K562 (cell line): ENCODE data around the gene TTC13. TPM values are rescaled to one million over a fixed set of nuclear protein-coding genes. Genes with fewer than 3 reads are reported as not detected.

Experiments used
- COPS2 ChIP-seq: fragments of 450-650 bp; conservative IDR thresholded peaks from 2 replicates; pipeline ENCODE4 v1.6.1; 2016; ENCODE audit warnings: mild to moderate bottlenecking, moderate library complexity
- CREB3 ChIP-seq: fragments of 450-650 bp; conservative IDR thresholded peaks from 2 replicates; pipeline ENCODE4 v1.6.1; 2016; ENCODE audit warnings: missing genetic modification characterization, low read depth, mild to moderate bottlenecking, missing compliant biosample characterization, moderate library complexity
- EP400 ChIP-seq: fragments of 450-650 bp; IDR thresholded peaks from 2 replicates; pipeline ENCODE4 v1.6.1; 2017; ENCODE audit warnings: antibody characterized with exemption, mild to moderate bottlenecking, moderate library complexity
- FOS ChIP-seq: IDR thresholded peaks from 3 replicates; pipeline ENCODE4 v1.6.1; 2011; ENCODE audit not compliant: insufficient read length; ENCODE audit errors: extremely low read depth
- HDAC8 ChIP-seq: fragments of 450-650 bp; IDR thresholded peaks from 2 replicates; pipeline ENCODE4 v1.6.1; 2016; ENCODE audit warnings: mild to moderate bottlenecking, missing genetic modification characterization, moderate library complexity, missing compliant biosample characterization
- HNRNPL ChIP-seq: fragments of 200-400 bp; formaldehyde crosslinking; IDR thresholded peaks from 2 replicates; pipeline ENCODE4 v1.6.1; 2017; ENCODE audit warnings: low read depth, mild to moderate bottlenecking, low read length
- NELFE ChIP-seq: IDR thresholded peaks from 2 replicates; pipeline ENCODE4 v1.6.1; 2011; ENCODE audit warnings: mild to moderate bottlenecking; ENCODE audit not compliant: insufficient read depth, insufficient read length
- PTRF ChIP-seq: fragments of 450-650 bp; IDR thresholded peaks from 2 replicates; pipeline ENCODE4 v1.6.1; 2016; ENCODE audit warnings: mild to moderate bottlenecking, missing genetic modification characterization, missing compliant biosample characterization
- RBFOX2 ChIP-seq: fragments of 200-400 bp; formaldehyde crosslinking; IDR thresholded peaks from 2 replicates; pipeline ENCODE4 v1.6.1; 2017; ENCODE audit warnings: low read depth, mild to moderate bottlenecking, low read length, moderate library complexity
- RBM39 ChIP-seq: fragments of 200-400 bp; formaldehyde crosslinking; optimal IDR thresholded peaks from 2 replicates; pipeline ENCODE3; 2018; ENCODE audit warnings: low read depth, low read length
- RUNX1 ChIP-seq: sonication (generic); IDR thresholded peaks from 2 replicates; pipeline ENCODE4 v1.6.1; 2016; ENCODE audit warnings: antibody characterized with exemption, low read depth
- SIN3B ChIP-seq: fragments of 450-650 bp; IDR thresholded peaks from 2 replicates; pipeline ENCODE4 v1.6.1; 2017; ENCODE audit warnings: low read depth, mild to moderate bottlenecking, moderate library complexity
- SNRNP70 ChIP-seq: fragments of 200-400 bp; formaldehyde crosslinking; optimal IDR thresholded peaks from 2 replicates; pipeline ENCODE3; 2017; ENCODE audit warnings: low read depth, low read length
- SRSF9 ChIP-seq: fragments of 200-400 bp; formaldehyde crosslinking; IDR thresholded peaks from 2 replicates; pipeline ENCODE4 v1.6.1; 2017; ENCODE audit warnings: low read depth, low read length, borderline replicate concordance
- TBL1XR1 ChIP-seq, 2 experiments: IDR thresholded peaks; 2 replicates each; pipeline ENCODE4 v1.6.1; 2012; ENCODE audit warnings: improper control_type of control experiment in 2 of 2, low read length in 2 of 2, mild to moderate bottlenecking in 1 of 2
- ZFX ChIP-seq: sonication (generic); formaldehyde crosslinking; IDR thresholded peaks from 2 replicates; pipeline ENCODE4 v1.8.0; 2022; ENCODE audit warnings: mild to moderate bottlenecking, missing genetic modification reagents, moderate library complexity
- ZNF512 ChIP-seq: IDR thresholded peaks from 2 replicates; pipeline ENCODE4 v1.6.1; 2016; ENCODE audit warnings: missing genetic modification characterization, missing compliant biosample characterization
- ZNF668 ChIP-seq: fragments of 250-450 bp; sonication (Bioruptor Pico); IDR thresholded peaks from 2 replicates; pipeline ENCODE4 v1.8.0; 2022; ENCODE audit warnings: mild to moderate bottlenecking, inconsistent platforms
- polyA plus RNA-seq, 8 experiments: library from polyadenylated mRNA; depleted of rRNA in 4 of 8; stranded (reverse) in 5 of 8; unstranded in 3 of 8; fragments of >200 nt; fragmentation: Nextera tagmentation in 2 of 8; fragmentation: Illumina TruSeq in 1 of 8; extraction: Ambion mirVana in 2 of 8; extraction: Trizol in 1 of 8; gene quantifications; 2 replicates each; pipeline versions ENCODE4 v1.2.1 to v1.2.3, GENCODE V29; 2011 to 2014; ENCODE audit warnings: inconsistent platforms in 1 of 8, missing spikeins in 1 of 8
- total RNA-seq, 7 experiments: library from RNA; depleted of rRNA in 6 of 7; stranded (reverse); fragments of >200 nt in 6 of 7; fragmentation: Illumina TruSeq in 2 of 7; extraction: Trizol in 2 of 7; gene quantifications; 2 replicates each; pipeline versions ENCODE4 v1.2.1 to v1.2.3, GENCODE V29; 2011 to 2021; ENCODE audit warnings: low replicate concordance in 1 of 7
- TF ChIP-seq, protein P1 (sequence below): fragments of 250-450 bp; sonication (Bioruptor Pico); IDR thresholded peaks from 2 replicates; pipeline ENCODE4 v1.8.0; 2022; ENCODE audit warnings: moderate library complexity, mild to moderate bottlenecking, inconsistent platforms
- TF ChIP-seq, protein P2 (sequence below): sonication (generic); formaldehyde crosslinking; IDR thresholded peaks from 2 replicates; pipeline ENCODE4 v1.8.1; 2023; ENCODE audit warnings: mild to moderate bottlenecking, missing genetic modification reagents
- TF ChIP-seq, protein P3 (sequence below): fragments of 450-650 bp; IDR thresholded peaks from 2 replicates; pipeline ENCODE4 v1.6.1; 2016; ENCODE audit warnings: borderline replicate concordance

Gene TTC13
- total and polyA plus RNA-seq, 9 of the 15 experiments (the other 6 are each of a cell fraction or from before 2014, with no cell fraction given) = 1.7 to 13.8 (median 9.6) TPM

- TF ChIP-seq RUNX1 (no peak), SNRNP70 (no peak), CREB3 (no peak), HDAC8 (tag) (no peak), ZFX (CRISPR knock-in tag) (peak; percentile 95), RBFOX2 (peak; percentile 96), SRSF9 (no peak), SIN3B (peak; percentile 32; the same call in 1 of the 2 replicates), HNRNPL (peak; percentile 89), ZNF512 (tag) (no peak), PTRF (no peak), FOS (no peak), RBM39 (no peak), TBL1XR1 (IDR thresholded peaks at IDR 0.05; ENCODE audit: low read length in 2 of 2) (0 out of 4 replicates have a peak, but pooled peaks of 1 of the 2 experiments have one; percentile 27), ZNF668 (CRISPR knock-in tag) (no peak), COPS2 (no peak), EP400 (peak; percentile 96), NELFE (no peak)
- TF ChIP-seq, protein P1, sequence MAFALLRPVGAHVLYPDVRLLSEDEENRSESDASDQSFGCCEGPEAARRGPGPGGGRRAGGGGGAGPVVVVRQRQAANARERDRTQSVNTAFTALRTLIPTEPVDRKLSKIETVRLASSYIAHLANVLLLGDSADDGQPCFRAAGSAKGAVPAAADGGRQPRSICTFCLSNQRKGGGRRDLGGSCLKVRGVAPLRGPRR (CRISPR knock-in tag) = no peak
- TF ChIP-seq, protein P2, sequence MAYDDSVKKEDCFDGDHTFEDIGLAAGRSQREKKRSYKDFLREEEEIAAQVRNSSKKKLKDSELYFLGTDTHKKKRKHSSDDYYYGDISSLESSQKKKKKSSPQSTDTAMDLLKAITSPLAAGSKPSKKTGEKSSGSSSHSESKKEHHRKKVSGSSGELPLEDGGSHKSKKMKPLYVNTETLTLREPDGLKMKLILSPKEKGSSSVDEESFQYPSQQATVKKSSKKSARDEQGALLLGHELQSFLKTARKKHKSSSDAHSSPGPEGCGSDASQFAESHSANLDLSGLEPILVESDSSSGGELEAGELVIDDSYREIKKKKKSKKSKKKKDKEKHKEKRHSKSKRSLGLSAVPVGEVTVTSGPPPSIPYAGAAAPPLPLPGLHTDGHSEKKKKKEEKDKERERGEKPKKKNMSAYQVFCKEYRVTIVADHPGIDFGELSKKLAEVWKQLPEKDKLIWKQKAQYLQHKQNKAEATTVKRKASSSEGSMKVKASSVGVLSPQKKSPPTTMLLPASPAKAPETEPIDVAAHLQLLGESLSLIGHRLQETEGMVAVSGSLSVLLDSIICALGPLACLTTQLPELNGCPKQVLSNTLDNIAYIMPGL (CRISPR knock-in tag) = peak; percentile 73; the same call in 1 of the 2 replicates
- TF ChIP-seq, protein P3, sequence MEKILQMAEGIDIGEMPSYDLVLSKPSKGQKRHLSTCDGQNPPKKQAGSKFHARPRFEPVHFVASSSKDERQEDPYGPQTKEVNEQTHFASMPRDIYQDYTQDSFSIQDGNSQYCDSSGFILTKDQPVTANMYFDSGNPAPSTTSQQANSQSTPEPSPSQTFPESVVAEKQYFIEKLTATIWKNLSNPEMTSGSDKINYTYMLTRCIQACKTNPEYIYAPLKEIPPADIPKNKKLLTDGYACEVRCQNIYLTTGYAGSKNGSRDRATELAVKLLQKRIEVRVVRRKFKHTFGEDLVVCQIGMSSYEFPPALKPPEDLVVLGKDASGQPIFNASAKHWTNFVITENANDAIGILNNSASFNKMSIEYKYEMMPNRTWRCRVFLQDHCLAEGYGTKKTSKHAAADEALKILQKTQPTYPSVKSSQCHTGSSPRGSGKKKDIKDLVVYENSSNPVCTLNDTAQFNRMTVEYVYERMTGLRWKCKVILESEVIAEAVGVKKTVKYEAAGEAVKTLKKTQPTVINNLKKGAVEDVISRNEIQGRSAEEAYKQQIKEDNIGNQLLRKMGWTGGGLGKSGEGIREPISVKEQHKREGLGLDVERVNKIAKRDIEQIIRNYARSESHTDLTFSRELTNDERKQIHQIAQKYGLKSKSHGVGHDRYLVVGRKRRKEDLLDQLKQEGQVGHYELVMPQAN = peak; percentile 90
These were observed at the start of gene TTC13, which contains the start of gene ARV1 (continued) for GRCh38 chr1:230978491-230979388.
